Skeletal muscle tissue (tissue), 4 donors: Measurements from ENCODE around the gene SNX25. TPM values are rescaled to one million over a fixed set of nuclear protein-coding genes. Genes with fewer than 3 reads are reported as not detected.
"Not testable (repeated sequence)": the region's sequence is repeated elsewhere in the genome, so short reads cannot be mapped to it uniquely, and the experiment has no call there.

ENCODE experiments used
- H3K27ac ChIP-seq: one replicate; pipeline ENCODE4 v1.7.0; 2013; ENCODE audit warnings: mild to moderate bottlenecking, low read depth, low read length, inconsistent platforms
- H3K27me3 ChIP-seq, 3 donors: one replicate each; pipeline ENCODE4 v1.7.0; 2013; ENCODE audit warnings: low read length in 3 of 3; ENCODE audit not compliant: control insufficient read depth in 3 of 3, insufficient read depth in 3 of 3
- H3K36me3 ChIP-seq, 3 donors: one replicate each; pipeline ENCODE4 v1.7.0; 2013; ENCODE audit warnings: low read length in 3 of 3; ENCODE audit not compliant: control insufficient read depth in 3 of 3, insufficient read depth in 3 of 3
- H3K4me1 ChIP-seq, 3 donors: one replicate each; pipeline ENCODE4 v1.7.0; 2013; ENCODE audit warnings: low read length in 3 of 3, mild to moderate bottlenecking in 3 of 3; ENCODE audit not compliant: control insufficient read depth in 3 of 3, insufficient read depth in 3 of 3
- H3K4me3 ChIP-seq, 3 donors: one replicate each; pipeline ENCODE4 v1.7.0; 2013; ENCODE audit warnings: low read length in 3 of 3
- H3K9ac ChIP-seq, 3 donors: one replicate each; pipeline ENCODE4 v1.7.0; 2013; ENCODE audit warnings: low read length in 3 of 3, mild to moderate bottlenecking in 3 of 3, moderate library complexity in 2 of 3, low read depth in 1 of 3
- H3K9me3 ChIP-seq, 3 donors: one replicate each; pipeline ENCODE4 v1.7.0; 2013; ENCODE audit warnings: low read length in 3 of 3; ENCODE audit not compliant: control insufficient read depth in 3 of 3
- total RNA-seq: library from RNA; depleted of rRNA; stranded (reverse); fragments of >200 nt; gene quantifications from one replicate; pipeline ENCODE4 v1.2.3, GENCODE V29; 2014
- donor health status: Osteomylitis.

Gene SNX25
- total RNA-seq, 1 donor from 2014 or later: 12.5 TPM

GRCh38 chr4:185204238-185204910, 5.0 kb upstream of the SNX25 start:
- Histone ChIP-seq H3K4me1 (peaks cover 9 to 26% (median 11%) of the 10 kb centered on the region in 3 donors), H3K27ac (peak overlapping the region; percentile 93), H3K27me3 (no peaks in the 10 kb centered on the region), H3K36me3 (no peaks in the 10 kb centered on the region), H3K9me3 (no peaks in the 10 kb centered on the region), H3K4me3 (peak overlapping the region; percentile 69 to 74 (median 70)), H3K9ac (peak overlapping the region; percentile 60 to 88 (median 79))

- not testable (repeated sequence) for H3K4me3 ChIP-seq, H3K9me3 ChIP-seq, H3K27me3 ChIP-seq, H3K9ac ChIP-seq, H3K36me3 ChIP-seq, H3K27ac ChIP-seq
- peaks cover 9 to 26% (median 11%) of the 10 kb centered on the region in 3 donors for H3K4me1 ChIP-seq
Observed at GRCh38 chr4:185205073-185205472, 4.3 kb upstream of the SNX25 start.

- Histone ChIP-seq H3K9me3 (no peaks in the 10 kb centered on the region), H3K36me3 (no peaks in the 10 kb centered on the region), H3K27ac (no peak overlapping the region), H3K27me3 (no peaks in the 10 kb centered on the region), H3K4me1 (peaks cover 11 to 31% (median 16%) of the 10 kb centered on the region in 3 donors), H3K4me3 (no peak overlapping the region), H3K9ac (no peak overlapping the region)
Observed at GRCh38 chr4:185205697-185206342, 3.6 kb upstream of the SNX25 start.

DNA sequence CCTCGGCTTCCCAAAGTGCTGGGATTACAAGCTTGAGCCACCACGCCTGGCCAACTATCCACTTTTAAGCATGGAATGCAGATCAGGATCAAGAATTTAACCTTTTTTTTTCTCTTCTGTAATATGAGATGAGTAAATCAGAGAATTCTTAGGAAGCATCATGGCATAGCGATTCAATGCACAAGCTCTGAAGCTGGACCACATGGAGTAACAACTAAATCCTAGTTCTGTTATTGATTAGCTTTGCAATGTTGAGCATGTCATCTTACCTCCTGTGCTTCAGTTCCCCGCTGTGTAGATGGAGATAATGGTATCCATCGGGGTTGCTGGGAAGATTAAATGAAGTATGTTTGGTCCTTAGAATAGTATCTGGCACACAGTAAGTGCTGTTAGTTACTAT, 1.9 kb upstream of the SNX25 start:
- Histone ChIP-seq H3K4me1 (peaks cover 17 to 35% (median 20%) of the 10 kb centered on the region in 3 donors), H3K27ac (no peak overlapping the region), H3K4me3 (no peak overlapping the region)

DNA sequence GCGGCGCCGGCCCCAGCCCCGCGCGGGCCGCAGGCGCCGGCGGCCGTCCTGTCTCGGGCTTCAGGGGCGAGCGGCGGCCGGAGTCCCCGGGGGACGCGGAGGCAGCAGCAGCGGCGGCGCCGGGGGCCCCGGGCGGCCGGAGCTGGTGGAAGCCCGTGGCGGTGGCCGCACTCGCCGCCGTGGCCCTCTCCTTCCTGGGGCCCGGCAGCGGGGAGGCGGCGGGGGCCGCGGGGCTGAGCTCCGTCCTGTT, 379 bp downstream of the SNX25 start:
- Histone ChIP-seq H3K4me3 (peak overlapping the region in 2 of 3 donors; percentile 73 to 91), H3K9ac (peak overlapping the region; percentile 33 to 87 (median 45)), H3K27ac (peak overlapping the region; percentile 49), H3K4me1 (peaks cover 12 to 24% (median 15%) of the 10 kb centered on the region in 3 donors)
- H3K36me3 ChIP-seq, H3K27me3 ChIP-seq, H3K9me3 ChIP-seq: not testable (repeated sequence)

More for the DNA sequence above, 1.9 kb upstream of the SNX25 start:
- no peaks in the 10 kb centered on the region for H3K36me3 ChIP-seq
- no peak overlapping the region for H3K9ac ChIP-seq
- H3K27me3 ChIP-seq: no peaks in the 10 kb centered on the region
- H3K9me3 ChIP-seq: no peaks in the 10 kb centered on the region

DNA sequence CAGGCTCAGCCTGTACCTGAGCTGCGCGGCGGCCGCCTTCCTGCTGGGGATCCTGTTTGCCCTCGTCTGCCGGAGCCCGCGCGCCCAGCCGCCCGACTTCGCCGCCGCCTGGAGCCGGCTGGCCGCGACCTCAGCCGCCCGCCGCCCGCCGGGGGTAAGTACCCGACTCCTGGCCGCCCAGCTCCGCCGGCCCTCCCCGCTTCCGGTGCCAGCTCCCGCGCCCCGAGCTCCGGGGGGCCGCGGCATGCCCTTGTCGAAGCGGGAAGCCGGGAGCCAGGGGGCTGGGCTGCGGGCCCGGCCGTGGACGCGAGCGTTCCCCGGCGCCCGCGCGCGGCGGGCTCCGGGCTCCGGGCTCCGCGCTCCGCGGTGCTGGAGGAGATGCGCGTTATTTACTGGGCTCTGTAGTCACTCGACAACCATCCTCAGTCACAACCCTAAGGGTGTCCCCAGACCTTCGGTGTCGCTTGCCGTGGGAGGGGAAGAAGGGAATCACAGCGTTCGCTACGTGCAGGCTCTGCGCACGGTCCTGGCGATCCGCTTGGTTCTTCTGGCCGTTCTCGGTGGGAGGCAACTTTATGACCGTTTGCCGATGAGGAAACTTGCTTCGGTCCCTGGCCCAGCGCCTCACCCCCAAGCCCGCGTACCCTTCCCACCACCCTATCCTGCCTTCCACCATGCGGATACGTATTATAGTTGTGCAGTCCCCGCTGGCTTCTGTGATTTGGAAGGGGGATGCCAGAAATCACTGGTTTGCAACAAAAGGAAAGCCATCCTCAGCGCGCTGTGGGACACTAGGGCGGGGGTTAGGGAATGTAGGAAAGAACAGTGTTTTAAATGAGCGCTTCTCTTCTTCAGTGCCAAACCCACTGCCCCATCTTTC, 944 bp downstream of the SNX25 start:
- Histone ChIP-seq H3K4me3 (peak overlapping the region; percentile 73 to 94 (median 91)), H3K27ac (peak overlapping the region; percentile 49), H3K27me3 (no peaks in the 10 kb centered on the region), H3K36me3 (no peaks in the 10 kb centered on the region), H3K9me3 (no peaks in the 10 kb centered on the region), H3K4me1 (peaks cover 10 to 22% (median 15%) of the 10 kb centered on the region in 3 donors), H3K9ac (peak overlapping the region; percentile 51 to 87 (median 83))

- Histone ChIP-seq H3K4me1 (peaks cover 10 to 22% (median 15%) of the 10 kb centered on the region in 3 donors), H3K27me3 (no peaks in the 10 kb centered on the region), H3K4me3 (peak overlapping the region; percentile 73 to 94 (median 91)), H3K36me3 (no peaks in the 10 kb centered on the region), H3K9me3 (no peaks in the 10 kb centered on the region), H3K9ac (peak overlapping the region; percentile 51 to 87 (median 83)), H3K27ac (no peak overlapping the region)
Observed at GRCh38 chr4:185211035-185211434, 1.6 kb downstream of the SNX25 start.

GRCh38 chr4:185211641-185212040, 2.2 kb downstream of the SNX25 start:
- H3K4me1 ChIP-seq: peaks cover 10 to 22% (median 15%) of the 10 kb centered on the region in 3 donors
- H3K27ac ChIP-seq: no peak overlapping the region
- H3K36me3 ChIP-seq: no peaks in the 10 kb centered on the region
- H3K4me3 ChIP-seq: peak overlapping the region in 1 of 3 donors; percentile 45
- H3K9me3 ChIP-seq: no peaks in the 10 kb centered on the region
- H3K9ac ChIP-seq: no peak overlapping the region
- H3K27me3 ChIP-seq: no peaks in the 10 kb centered on the region

GRCh38 chr4:185212581-185212980, 3.2 kb downstream of the SNX25 start:
- peaks cover 17 to 26% (median 20%) of the 10 kb centered on the region in 3 donors for H3K4me1 ChIP-seq
- H3K9me3 ChIP-seq: no peaks in the 10 kb centered on the region
- H3K36me3 ChIP-seq: no peaks in the 10 kb centered on the region
- no peak overlapping the region for H3K27ac ChIP-seq
- no peak overlapping the region for H3K9ac ChIP-seq
- no peaks in the 10 kb centered on the region for H3K27me3 ChIP-seq
- no peak overlapping the region for H3K4me3 ChIP-seq

- Histone ChIP-seq H3K4me1 (peaks cover 17 to 23% (median 22%) of the 10 kb centered on the region in 3 donors), H3K36me3 (no peaks in the 10 kb centered on the region), H3K27me3 (no peaks in the 10 kb centered on the region), H3K4me3 (no peak overlapping the region), H3K9ac (no peak overlapping the region), H3K27ac (no peak overlapping the region), H3K9me3 (no peaks in the 10 kb centered on the region)
Observed at GRCh38 chr4:185213877-185214276, 4.5 kb downstream of the SNX25 start.
